GM23338 (cell line): Measurements from ENCODE around the gene NPAS3. TPM values are rescaled to one million over a fixed set of nuclear protein-coding genes. Genes with fewer than 3 reads are reported as not detected.

ENCODE experiments used
- ATAC-seq: fragments of 200-7000 bp; cut with Tn5 transposase; 3 replicates; pipeline ENCODE4 v1.9.1; 2020
- DNase-seq: peaks from one replicate; pipeline ENCODE4 v3.0.0-alpha.2; 2015; ENCODE audit warnings: low spot score
- H2AFZ ChIP-seq: fragments of 200-600 bp; sonication (generic); 2 replicates; pipeline ENCODE4 v1.8.0; 2016; ENCODE audit warnings: antibody characterized with exemption, mild to moderate bottlenecking, moderate library complexity
- H3F3A ChIP-seq: fragments of 200-600 bp; sonication (generic); replicated peaks from 2 replicates; pipeline ENCODE4 v1.8.0; 2017; ENCODE audit warnings: antibody characterized with exemption, mixed run types, low read depth
- H3K27ac ChIP-seq: fragments of 200-600 bp; sonication (generic); 2 replicates; pipeline ENCODE4 v1.6.1; 2016; ENCODE audit warnings: low read depth
- H3K27me3 ChIP-seq: fragments of 200-600 bp; sonication (generic); 2 replicates; pipeline ENCODE4 v1.8.0; 2016; ENCODE audit warnings: mild to moderate bottlenecking, mixed run types, moderate library complexity; ENCODE audit not compliant: insufficient read depth
- H3K36me3 ChIP-seq: fragments of 200-600 bp; sonication (generic); 2 replicates; pipeline ENCODE4 v1.8.0; 2016; ENCODE audit warnings: mild to moderate bottlenecking; ENCODE audit not compliant: insufficient read depth
- H3K4me1 ChIP-seq: fragments of 200-600 bp; sonication (generic); 2 replicates; pipeline ENCODE4 v1.8.0; 2016; ENCODE audit warnings: mild to moderate bottlenecking, moderate library complexity; ENCODE audit not compliant: insufficient read depth
- H3K4me2 ChIP-seq: fragments of 200-600 bp; sonication (generic); 2 replicates; pipeline ENCODE4 v1.7.1; 2017; ENCODE audit warnings: mixed run types
- H3K4me3 ChIP-seq: fragments of 200-600 bp; sonication (generic); 2 replicates; pipeline ENCODE4 v1.6.1; 2016; ENCODE audit warnings: mixed run types
- H3K79me2 ChIP-seq: fragments of 200-600 bp; sonication (generic); replicated peaks from 2 replicates; pipeline ENCODE4 v1.8.0; 2017; ENCODE audit warnings: mild to moderate bottlenecking; ENCODE audit not compliant: insufficient read depth
- H3K9me2 ChIP-seq: fragments of 200-600 bp; sonication (generic); 2 replicates; pipeline ENCODE4 v1.8.0; 2017; ENCODE audit not compliant: insufficient read depth
- H4K20me1 ChIP-seq: fragments of 200-600 bp; sonication (generic); replicated peaks from 2 replicates; pipeline ENCODE4 v1.8.0; 2017; ENCODE audit warnings: mild to moderate bottlenecking; ENCODE audit not compliant: insufficient read depth
- H3K27ac Mint-ChIP-seq: 2 replicates; pipeline ENCODE4 v1.8.0; 2020; ENCODE audit warnings: inconsistent platforms, mild to moderate bottlenecking, moderate library complexity, mixed read lengths
- H3K27me3 Mint-ChIP-seq: 3 replicates; pipeline ENCODE4 v1.8.0; 2022; ENCODE audit warnings: low read depth, mild to moderate bottlenecking, moderate library complexity, mixed read lengths, inconsistent platforms; ENCODE audit not compliant: insufficient read depth, poor library complexity
- H3K36me3 Mint-ChIP-seq: 3 replicates; pipeline ENCODE4 v1.8.0; 2021; ENCODE audit warnings: low read depth, mild to moderate bottlenecking, inconsistent platforms, moderate library complexity, mixed read lengths
- H3K4me1 Mint-ChIP-seq: 3 replicates; pipeline ENCODE4 v1.8.0; 2020; ENCODE audit warnings: mild to moderate bottlenecking, inconsistent platforms, mixed read lengths
- H3K4me3 Mint-ChIP-seq: 3 replicates; pipeline ENCODE4 v1.8.0; 2021; ENCODE audit warnings: moderate library complexity, mild to moderate bottlenecking, inconsistent platforms, mixed read lengths
- H3K9me3 Mint-ChIP-seq: 3 replicates; pipeline ENCODE4 v1.8.0; 2020; ENCODE audit warnings: moderate library complexity, mild to moderate bottlenecking, inconsistent platforms, mixed read lengths
- EZH2 ChIP-seq: fragments of 200-600 bp; sonication (generic); IDR thresholded peaks from one replicate; pipeline ENCODE4 v1.8.0; 2017; ENCODE audit warnings: antibody characterized with exemption, mild to moderate bottlenecking, low read depth; ENCODE audit not compliant: unreplicated experiment
- JUNB ChIP-seq: IDR thresholded peaks from one replicate; pipeline ENCODE4 v1.6.1; 2016; ENCODE audit warnings: antibody characterized with exemption; ENCODE audit not compliant: unreplicated experiment
- POLR2AphosphoS5 ChIP-seq: IDR thresholded peaks from 2 replicates; pipeline ENCODE4 v1.6.1; 2016; ENCODE audit warnings: antibody characterized with exemption, low read depth
- STAT1 ChIP-seq: IDR thresholded peaks from one replicate; pipeline ENCODE4 v1.6.1; 2016; ENCODE audit warnings: antibody characterized with exemption; ENCODE audit not compliant: unreplicated experiment
- ZNF114 ChIP-seq: fragments of 250-450 bp; sonication (Bioruptor Pico); IDR thresholded peaks from 2 replicates; pipeline ENCODE4 v1.5.0; 2020; ENCODE audit warnings: mild to moderate bottlenecking, moderate library complexity
- ZNF331 ChIP-seq: fragments of 250-450 bp; sonication (Bioruptor Pico); IDR thresholded peaks from 2 replicates; pipeline ENCODE4 v1.5.0; 2020; ENCODE audit warnings: low read depth, mild to moderate bottlenecking, moderate library complexity
- polyA plus RNA-seq: library from polyadenylated mRNA; unstranded; fragments of >200 nt; fragmentation: Nextera tagmentation; extraction: Ambion mirVana; gene quantifications from 2 replicates; pipeline ENCODE4 v1.2.1, GENCODE V29; 2016
- total RNA-seq: library from RNA; depleted of rRNA; stranded (reverse); fragments of >200 nt; shearing (Covaris generic); gene quantifications from 2 replicates; pipeline ENCODE4 v1.2.3, GENCODE V29; 2014
- TF ChIP-seq, protein P1 (sequence below): IDR thresholded peaks from one replicate; pipeline ENCODE4 v1.6.1; 2018; ENCODE audit warnings: antibody characterized with exemption; ENCODE audit not compliant: unreplicated experiment
- TF ChIP-seq, protein P2 (sequence below): fragments of 250-450 bp; sonication (Bioruptor Pico); IDR thresholded peaks from 2 replicates; pipeline ENCODE4 v1.5.0; 2020; ENCODE audit warnings: mild to moderate bottlenecking, moderate library complexity
- TF ChIP-seq, protein P3 (sequence below): IDR thresholded peaks from 2 replicates; pipeline ENCODE4 v1.6.1; 2016; ENCODE audit warnings: antibody characterized with exemption

NPAS3 gene
- total and polyA plus RNA-seq, 2 experiments from 2014 or later, result 0.17 to 0.19 TPM

DNA sequence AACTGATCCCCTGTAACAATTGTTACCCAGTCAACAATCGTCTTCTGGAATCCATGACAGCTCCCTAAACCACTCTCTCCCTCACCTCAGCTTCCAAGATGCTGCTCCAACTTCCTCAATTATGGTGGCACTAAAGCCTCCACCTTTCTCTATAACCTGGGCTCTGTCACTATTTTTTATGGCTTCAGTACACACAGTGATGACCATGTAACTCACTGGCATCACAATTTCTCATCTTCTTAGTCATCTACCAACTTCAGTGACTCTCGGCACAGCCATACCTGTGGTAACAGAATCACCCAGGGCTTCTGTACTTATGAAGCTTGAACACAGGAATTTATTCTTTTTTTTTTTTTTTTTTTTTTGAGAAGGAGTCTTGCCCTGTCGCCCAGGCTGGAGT lies 32.0 kb upstream of the NPAS3 start (continued):
- TF ChIP-seq, protein P1, sequence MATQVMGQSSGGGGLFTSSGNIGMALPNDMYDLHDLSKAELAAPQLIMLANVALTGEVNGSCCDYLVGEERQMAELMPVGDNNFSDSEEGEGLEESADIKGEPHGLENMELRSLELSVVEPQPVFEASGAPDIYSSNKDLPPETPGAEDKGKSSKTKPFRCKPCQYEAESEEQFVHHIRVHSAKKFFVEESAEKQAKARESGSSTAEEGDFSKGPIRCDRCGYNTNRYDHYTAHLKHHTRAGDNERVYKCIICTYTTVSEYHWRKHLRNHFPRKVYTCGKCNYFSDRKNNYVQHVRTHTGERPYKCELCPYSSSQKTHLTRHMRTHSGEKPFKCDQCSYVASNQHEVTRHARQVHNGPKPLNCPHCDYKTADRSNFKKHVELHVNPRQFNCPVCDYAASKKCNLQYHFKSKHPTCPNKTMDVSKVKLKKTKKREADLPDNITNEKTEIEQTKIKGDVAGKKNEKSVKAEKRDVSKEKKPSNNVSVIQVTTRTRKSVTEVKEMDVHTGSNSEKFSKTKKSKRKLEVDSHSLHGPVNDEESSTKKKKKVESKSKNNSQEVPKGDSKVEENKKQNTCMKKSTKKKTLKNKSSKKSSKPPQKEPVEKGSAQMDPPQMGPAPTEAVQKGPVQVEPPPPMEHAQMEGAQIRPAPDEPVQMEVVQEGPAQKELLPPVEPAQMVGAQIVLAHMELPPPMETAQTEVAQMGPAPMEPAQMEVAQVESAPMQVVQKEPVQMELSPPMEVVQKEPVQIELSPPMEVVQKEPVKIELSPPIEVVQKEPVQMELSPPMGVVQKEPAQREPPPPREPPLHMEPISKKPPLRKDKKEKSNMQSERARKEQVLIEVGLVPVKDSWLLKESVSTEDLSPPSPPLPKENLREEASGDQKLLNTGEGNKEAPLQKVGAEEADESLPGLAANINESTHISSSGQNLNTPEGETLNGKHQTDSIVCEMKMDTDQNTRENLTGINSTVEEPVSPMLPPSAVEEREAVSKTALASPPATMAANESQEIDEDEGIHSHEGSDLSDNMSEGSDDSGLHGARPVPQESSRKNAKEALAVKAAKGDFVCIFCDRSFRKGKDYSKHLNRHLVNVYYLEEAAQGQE, result no peak

DNA sequence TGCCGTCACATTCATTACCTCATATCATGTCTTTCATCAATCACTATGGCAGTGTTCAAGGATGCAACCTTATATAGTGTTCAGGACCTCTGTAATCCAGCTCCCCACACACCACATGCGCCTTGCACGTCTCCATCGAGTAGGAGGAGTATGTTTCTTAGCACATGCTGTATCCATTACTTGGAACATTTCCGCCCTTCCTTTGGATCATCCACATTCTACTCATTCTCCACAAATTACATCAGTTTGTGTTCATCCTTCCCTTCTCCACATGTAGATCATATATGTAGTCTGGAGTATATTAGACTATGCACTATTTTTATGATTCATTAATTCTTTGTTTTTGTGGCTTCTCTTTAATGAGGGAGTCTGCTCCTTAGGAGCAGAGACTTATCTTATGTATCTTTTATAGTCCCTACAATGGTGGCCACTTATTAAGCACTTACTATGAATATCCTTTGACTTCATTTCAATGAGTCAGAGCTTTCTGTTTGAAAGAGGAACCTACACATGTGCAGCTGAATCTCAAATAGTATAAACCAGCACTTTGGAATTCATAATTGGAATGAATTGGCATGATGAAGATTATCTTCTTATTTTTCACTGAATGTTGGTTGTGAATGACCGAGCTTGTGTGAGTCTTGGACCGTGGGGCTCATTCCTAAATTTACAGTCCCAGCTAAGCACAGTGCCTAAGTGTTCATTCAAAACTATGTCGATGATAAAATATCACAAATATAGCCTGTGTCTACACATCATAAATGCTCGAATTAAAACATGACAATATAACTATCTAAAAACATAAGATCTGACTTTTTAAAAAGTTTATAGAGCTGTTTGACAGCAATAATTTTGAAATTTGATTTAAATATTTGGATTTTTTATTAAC lies 30.2 kb upstream of the NPAS3 start:
- ATAC-seq (no peak), DNase-seq (no peak)
- Mint-ChIP-seq H3K9me3 (no peaks in the 10 kb centered on the region), H3K4me3 (no peak overlapping the region), H3K4me1 (no peaks in the 10 kb centered on the region), H3K36me3 (no peaks in the 10 kb centered on the region), H3K27me3 (peaks cover 3% of the 10 kb centered on the region), H3K27ac (no peak overlapping the region)
- Histone ChIP-seq H3K36me3 (no peaks in the 10 kb centered on the region), H3K4me1 (no peaks in the 10 kb centered on the region), H3F3A (no peaks in the 10 kb centered on the region), H3K27me3 (no peaks in the 10 kb centered on the region), H3K4me2 (no peak overlapping the region), H2AFZ (no peak overlapping the region), H4K20me1 (no peaks in the 10 kb centered on the region), H3K27ac (no peak overlapping the region), H3K4me3 (no peak overlapping the region), H3K79me2 (no peaks in the 10 kb centered on the region), H3K9me2 (no peaks in the 10 kb centered on the region)
- TF ChIP-seq ZNF331 (CRISPR knock-in tag) (no peak), ZNF114 (no peak), STAT1 (no peak), EZH2 (no peak), JUNB (no peak), POLR2AphosphoS5 (no peak)
- TF ChIP-seq, protein P2, sequence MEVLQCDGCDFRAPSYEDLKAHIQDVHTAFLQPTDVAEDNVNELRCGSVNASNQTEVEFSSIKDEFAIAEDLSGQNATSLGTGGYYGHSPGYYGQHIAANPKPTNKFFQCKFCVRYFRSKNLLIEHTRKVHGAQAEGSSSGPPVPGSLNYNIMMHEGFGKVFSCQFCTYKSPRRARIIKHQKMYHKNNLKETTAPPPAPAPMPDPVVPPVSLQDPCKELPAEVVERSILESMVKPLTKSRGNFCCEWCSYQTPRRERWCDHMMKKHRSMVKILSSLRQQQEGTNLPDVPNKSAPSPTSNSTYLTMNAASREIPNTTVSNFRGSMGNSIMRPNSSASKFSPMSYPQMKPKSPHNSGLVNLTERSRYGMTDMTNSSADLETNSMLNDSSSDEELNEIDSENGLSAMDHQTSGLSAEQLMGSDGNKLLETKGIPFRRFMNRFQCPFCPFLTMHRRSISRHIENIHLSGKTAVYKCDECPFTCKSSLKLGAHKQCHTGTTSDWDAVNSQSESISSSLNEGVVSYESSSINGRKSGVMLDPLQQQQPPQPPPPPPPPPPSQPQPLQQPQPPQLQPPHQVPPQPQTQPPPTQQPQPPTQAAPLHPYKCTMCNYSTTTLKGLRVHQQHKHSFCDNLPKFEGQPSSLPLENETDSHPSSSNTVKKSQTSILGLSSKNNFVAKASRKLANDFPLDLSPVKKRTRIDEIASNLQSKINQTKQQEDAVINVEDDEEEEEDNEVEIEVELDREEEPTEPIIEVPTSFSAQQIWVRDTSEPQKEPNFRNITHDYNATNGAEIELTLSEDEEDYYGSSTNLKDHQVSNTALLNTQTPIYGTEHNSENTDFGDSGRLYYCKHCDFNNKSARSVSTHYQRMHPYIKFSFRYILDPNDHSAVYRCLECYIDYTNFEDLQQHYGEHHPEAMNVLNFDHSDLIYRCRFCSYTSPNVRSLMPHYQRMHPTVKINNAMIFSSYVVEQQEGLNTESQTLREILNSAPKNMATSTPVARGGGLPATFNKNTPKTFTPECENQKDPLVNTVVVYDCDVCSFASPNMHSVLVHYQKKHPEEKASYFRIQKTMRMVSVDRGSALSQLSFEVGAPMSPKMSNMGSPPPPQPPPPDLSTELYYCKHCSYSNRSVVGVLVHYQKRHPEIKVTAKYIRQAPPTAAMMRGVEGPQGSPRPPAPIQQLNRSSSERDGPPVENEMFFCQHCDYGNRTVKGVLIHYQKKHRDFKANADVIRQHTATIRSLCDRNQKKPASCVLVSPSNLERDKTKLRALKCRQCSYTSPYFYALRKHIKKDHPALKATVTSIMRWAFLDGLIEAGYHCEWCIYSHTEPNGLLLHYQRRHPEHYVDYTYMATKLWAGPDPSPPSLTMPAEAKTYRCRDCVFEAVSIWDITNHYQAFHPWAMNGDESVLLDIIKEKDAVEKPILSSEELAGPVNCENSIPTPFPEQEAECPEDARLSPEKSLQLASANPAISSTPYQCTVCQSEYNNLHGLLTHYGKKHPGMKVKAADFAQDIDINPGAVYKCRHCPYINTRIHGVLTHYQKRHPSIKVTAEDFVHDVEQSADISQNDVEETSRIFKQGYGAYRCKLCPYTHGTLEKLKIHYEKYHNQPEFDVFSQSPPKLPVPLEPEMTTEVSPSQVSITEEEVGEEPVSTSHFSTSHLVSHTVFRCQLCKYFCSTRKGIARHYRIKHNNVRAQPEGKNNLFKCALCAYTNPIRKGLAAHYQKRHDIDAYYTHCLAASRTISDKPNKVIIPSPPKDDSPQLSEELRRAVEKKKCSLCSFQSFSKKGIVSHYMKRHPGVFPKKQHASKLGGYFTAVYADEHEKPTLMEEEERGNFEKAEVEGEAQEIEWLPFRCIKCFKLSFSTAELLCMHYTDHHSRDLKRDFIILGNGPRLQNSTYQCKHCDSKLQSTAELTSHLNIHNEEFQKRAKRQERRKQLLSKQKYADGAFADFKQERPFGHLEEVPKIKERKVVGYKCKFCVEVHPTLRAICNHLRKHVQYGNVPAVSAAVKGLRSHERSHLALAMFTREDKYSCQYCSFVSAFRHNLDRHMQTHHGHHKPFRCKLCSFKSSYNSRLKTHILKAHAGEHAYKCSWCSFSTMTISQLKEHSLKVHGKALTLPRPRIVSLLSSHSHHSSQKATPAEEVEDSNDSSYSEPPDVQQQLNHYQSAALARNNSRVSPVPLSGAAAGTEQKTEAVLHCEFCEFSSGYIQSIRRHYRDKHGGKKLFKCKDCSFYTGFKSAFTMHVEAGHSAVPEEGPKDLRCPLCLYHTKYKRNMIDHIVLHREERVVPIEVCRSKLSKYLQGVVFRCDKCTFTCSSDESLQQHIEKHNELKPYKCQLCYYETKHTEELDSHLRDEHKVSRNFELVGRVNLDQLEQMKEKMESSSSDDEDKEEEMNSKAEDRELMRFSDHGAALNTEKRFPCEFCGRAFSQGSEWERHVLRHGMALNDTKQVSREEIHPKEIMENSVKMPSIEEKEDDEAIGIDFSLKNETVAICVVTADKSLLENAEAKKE (CRISPR knock-in tag), result no peak
- TF ChIP-seq, protein P1, result no peak
- TF ChIP-seq, protein P3, sequence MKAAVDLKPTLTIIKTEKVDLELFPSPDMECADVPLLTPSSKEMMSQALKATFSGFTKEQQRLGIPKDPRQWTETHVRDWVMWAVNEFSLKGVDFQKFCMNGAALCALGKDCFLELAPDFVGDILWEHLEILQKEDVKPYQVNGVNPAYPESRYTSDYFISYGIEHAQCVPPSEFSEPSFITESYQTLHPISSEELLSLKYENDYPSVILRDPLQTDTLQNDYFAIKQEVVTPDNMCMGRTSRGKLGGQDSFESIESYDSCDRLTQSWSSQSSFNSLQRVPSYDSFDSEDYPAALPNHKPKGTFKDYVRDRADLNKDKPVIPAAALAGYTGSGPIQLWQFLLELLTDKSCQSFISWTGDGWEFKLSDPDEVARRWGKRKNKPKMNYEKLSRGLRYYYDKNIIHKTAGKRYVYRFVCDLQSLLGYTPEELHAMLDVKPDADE, result no peak
